Activated naive CD4-positive, alpha-beta T cell treated with anti-CD3 and anti-CD28 coated beads for 36 hours (primary cell): Measurements from ENCODE around the gene CASP12. TPM values are rescaled to one million over a fixed set of nuclear protein-coding genes. Genes with fewer than 3 reads are reported as not detected.
A peak's percentile ranks its signal among the peaks of the same experiment; 100 is the strongest.

Experiments used
- CTCF ChIA-PET: fragments of 350-600 bp; sonication (Branson Sonifier 250); formaldehyde crosslinking; loops from one replicate; lab custom pipeline; 2021; ENCODE audit warnings: antibody characterized with exemption; lab: Charles Lee
- DNase-seq: peaks from one replicate; pipeline ENCODE4 v3.0.0-alpha.2; 2020
- H3K27ac Mint-ChIP-seq: one replicate; pipeline ENCODE4 v1.8.0; 2021; ENCODE audit warnings: mild to moderate bottlenecking, mixed read lengths
- H3K27me3 Mint-ChIP-seq: one replicate; pipeline ENCODE4 v1.8.0; 2021; ENCODE audit warnings: low read depth, mixed read lengths
- H3K36me3 Mint-ChIP-seq: one replicate; pipeline ENCODE4 v1.8.0; 2021; ENCODE audit warnings: low read depth, mixed read lengths
- H3K4me1 Mint-ChIP-seq: one replicate; pipeline ENCODE4 v1.8.0; 2021; ENCODE audit warnings: low read depth, mixed read lengths
- H3K4me3 Mint-ChIP-seq: one replicate; pipeline ENCODE4 v1.8.0; 2021; ENCODE audit warnings: mild to moderate bottlenecking, moderate library complexity, mixed read lengths
- H3K9me3 Mint-ChIP-seq: one replicate; pipeline ENCODE4 v1.8.0; 2021; ENCODE audit warnings: mixed read lengths
- intact Hi-C: fragments of 100-400 bp; cut with micrococcal nuclease; formaldehyde crosslinking; loops from one replicate; pipeline ENCODE4 v1.15.1; 2023
- total RNA-seq, 2 experiments: library from RNA; stranded (reverse); gene quantifications; one replicate each; pipeline ENCODE4 v1.2.3, GENCODE V29; 2021

Gene CASP12
- total RNA-seq, 2 experiments from 2014 or later = not detected

- H3K4me1 Mint-ChIP-seq = peaks cover 11% of the 10 kb centered on the region
- H3K4me3 Mint-ChIP-seq = no peak overlapping the region
- no peak for DNase-seq
- no peaks in the 10 kb centered on the region for H3K27me3 Mint-ChIP-seq
- H3K36me3 Mint-ChIP-seq = no peaks in the 10 kb centered on the region
- CTCF ChIA-PET = no interaction called here
- no peak overlapping the region for H3K27ac Mint-ChIP-seq
- H3K9me3 Mint-ChIP-seq = no peaks in the 10 kb centered on the region
- intact Hi-C loops = no loop called here
These were observed 14.9 kb downstream of the CASP12 start for GRCh38 chr11:104883342-104883741.

DNA sequence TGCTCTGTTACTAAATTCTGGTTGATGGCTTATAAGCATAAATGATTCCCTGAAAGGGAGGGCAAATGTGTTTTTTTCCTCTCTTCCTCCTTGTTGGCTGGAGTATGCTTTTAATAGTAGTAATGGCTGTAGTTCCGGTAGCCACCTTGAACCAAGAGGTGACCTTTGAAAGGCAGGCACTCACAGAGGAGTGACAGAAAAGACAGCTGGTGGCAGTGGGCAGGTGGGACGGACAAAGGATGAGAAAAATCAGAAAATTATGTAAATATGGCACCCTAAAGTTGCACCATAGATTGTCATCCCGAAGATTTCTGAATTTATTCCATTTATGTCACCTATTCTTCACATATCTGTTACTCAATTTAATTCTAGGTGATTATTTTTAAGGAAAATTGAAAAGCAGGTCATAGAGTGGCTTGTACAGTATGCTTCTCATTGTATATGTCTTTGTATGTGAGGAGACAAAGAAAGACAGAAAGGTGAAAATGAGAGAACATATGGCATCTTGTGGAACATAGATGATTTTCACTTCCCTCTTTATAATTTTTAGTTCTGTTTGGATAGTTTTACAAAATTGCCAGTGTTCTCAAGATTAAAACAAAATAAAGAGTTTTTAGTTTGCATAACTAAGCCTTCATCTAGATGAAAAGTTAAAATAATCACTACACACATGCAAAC, 17.0 kb downstream of the CASP12 start:
- Mint-ChIP-seq H3K36me3 (no peaks in the 10 kb centered on the region), H3K9me3 (no peaks in the 10 kb centered on the region), H3K27ac (no peak overlapping the region), H3K27me3 (no peaks in the 10 kb centered on the region), H3K4me1 (peaks cover 30% of the 10 kb centered on the region), H3K4me3 (no peak overlapping the region)
- intact Hi-C loops = no loop called here
- DNase-seq = no peak
- CTCF ChIA-PET = interaction anchor here (1.2 kb wide), 1 partner anchor 16 kb away, joined by 3 read pairs; no protein-coding TSS in a partner anchor

DNA sequence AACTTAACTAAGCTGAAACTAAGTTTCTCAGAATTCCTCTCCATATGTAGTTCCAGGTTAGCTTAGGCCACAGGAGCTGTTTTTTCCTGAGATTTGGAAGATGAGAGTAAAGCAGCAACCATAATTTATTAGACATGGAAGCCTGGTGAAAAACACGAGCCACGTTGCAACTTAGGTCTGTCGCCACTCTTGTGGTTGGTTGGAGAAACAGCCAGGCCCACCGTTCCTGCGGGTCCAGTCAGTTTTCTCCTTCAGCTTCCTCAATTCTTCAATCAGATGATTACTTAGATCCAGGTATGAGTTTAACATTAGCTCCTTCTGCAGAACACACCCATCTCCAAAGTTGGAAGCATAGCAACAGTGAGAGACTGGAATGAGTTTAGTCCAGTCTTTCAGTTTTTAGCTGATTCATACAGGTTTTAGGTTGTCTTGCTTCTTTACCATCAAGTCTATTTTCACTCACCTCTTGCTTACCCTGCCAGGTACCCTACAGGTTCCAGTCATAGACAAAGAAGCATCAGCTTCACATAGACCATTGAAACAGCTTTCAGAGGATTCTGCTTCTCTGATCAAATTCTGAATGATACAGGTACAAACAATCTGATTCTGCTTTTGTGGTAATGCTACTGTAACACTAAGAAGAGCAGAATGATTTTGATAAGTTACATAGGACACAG, 18.6 kb downstream of the CASP12 start:
- Mint-ChIP-seq H3K36me3 (no peaks in the 10 kb centered on the region), H3K9me3 (no peaks in the 10 kb centered on the region), H3K27ac (no peak overlapping the region), H3K4me1 (peaks cover 36% of the 10 kb centered on the region), H3K27me3 (no peaks in the 10 kb centered on the region), H3K4me3 (no peak overlapping the region)
- DNase-seq = no peak
- intact Hi-C loops = loop anchor here (5.0 kb wide), 1 partner anchor 418 kb away; no protein-coding TSS in a partner anchor
- CTCF ChIA-PET = interaction anchor here (0.9 to 1.2 kb wide), 4 partner anchors 9 to 273 kb away, joined by 3 to 4 read pairs (median 3); no protein-coding TSS in a partner anchor

DNA sequence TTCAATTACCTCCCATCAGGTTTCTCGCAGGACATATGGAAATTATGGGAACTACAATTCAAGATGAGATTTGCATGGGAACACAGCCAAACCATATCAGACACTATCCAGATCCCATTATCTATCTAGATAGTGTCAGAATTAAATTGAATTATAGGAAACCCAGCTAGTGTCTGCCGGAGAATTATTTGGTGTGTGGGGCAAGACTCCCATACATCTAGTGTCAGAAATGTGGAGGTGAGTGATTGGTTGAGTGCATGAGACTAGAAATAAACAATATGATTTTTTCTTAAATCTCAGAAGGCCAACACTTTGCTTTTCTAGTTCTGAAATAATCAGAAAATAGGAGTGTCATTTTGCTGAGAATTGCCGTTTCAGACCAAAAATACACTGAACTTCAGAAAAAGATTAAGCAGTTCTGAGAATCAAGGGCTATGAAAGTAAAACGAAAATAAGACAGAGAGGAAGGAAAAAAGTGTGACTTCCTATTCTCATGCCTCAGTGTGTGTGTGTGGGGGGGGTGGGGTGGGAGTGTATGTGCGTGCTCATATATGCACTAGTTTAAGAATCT, 21.3 kb downstream of the CASP12 start:
- intact Hi-C loops = loop anchor here (1.0 to 5.0 kb wide), 6 partner anchors 21 to 420 kb away; partner anchors contain the start of genes CASP12 and CASP4
- no peaks in the 10 kb centered on the region for H3K9me3 Mint-ChIP-seq
- CTCF ChIA-PET = interaction anchor here (0.7 to 1.1 kb wide), 2 partner anchors 70 to 286 kb away, joined by 3 read pairs; no protein-coding TSS in a partner anchor
- H3K27me3 Mint-ChIP-seq = no peaks in the 10 kb centered on the region
- no peaks in the 10 kb centered on the region for H3K36me3 Mint-ChIP-seq
- H3K27ac Mint-ChIP-seq = peak overlapping the region; percentile 59
- peak overlapping the region; percentile 22 for H3K4me3 Mint-ChIP-seq
- no peak for DNase-seq
- peaks cover 32% of the 10 kb centered on the region for H3K4me1 Mint-ChIP-seq

- Mint-ChIP-seq H3K4me1 (peaks cover 32% of the 10 kb centered on the region), H3K27me3 (no peaks in the 10 kb centered on the region), H3K4me3 (peak overlapping the region; percentile 3), H3K9me3 (no peaks in the 10 kb centered on the region), H3K27ac (peak overlapping the region; percentile 59), H3K36me3 (no peaks in the 10 kb centered on the region)
- CTCF ChIA-PET = interaction anchor here (0.7 to 1.1 kb wide), 2 partner anchors 71 to 285 kb away, joined by 3 read pairs; no protein-coding TSS in a partner anchor
- intact Hi-C loops = loop anchor here (2.0 to 5.0 kb wide), 3 partner anchors 76 to 421 kb away; partner anchors contain the start of gene CASP4
- DNase-seq = no peak
These were observed 21.9 kb downstream of the CASP12 start for GRCh38 chr11:104876324-104876723.

GRCh38 chr11:104873252-104873651, 25.0 kb downstream of the CASP12 start:
- no peak overlapping the region for H3K4me3 Mint-ChIP-seq
- CTCF ChIA-PET = interaction anchor here (0.6 to 1.3 kb wide), 8 partner anchors 25 to 264 kb away, joined by 3 to 4 read pairs (median 4); partner anchors contain the start of gene CASP12
- no peaks in the 10 kb centered on the region for H3K27me3 Mint-ChIP-seq
- H3K9me3 Mint-ChIP-seq = no peaks in the 10 kb centered on the region
- intact Hi-C loops = no loop called here
- peaks cover 27% of the 10 kb centered on the region for H3K4me1 Mint-ChIP-seq
- no peak overlapping the region for H3K27ac Mint-ChIP-seq
- H3K36me3 Mint-ChIP-seq = no peaks in the 10 kb centered on the region
- peak; percentile 26 for DNase-seq

- Mint-ChIP-seq H3K27ac (no peak overlapping the region), H3K4me1 (peaks cover 19% of the 10 kb centered on the region), H3K4me3 (no peak overlapping the region), H3K27me3 (no peaks in the 10 kb centered on the region), H3K9me3 (no peaks in the 10 kb centered on the region), H3K36me3 (no peaks in the 10 kb centered on the region)
- DNase-seq = no peak
- intact Hi-C loops = no loop called here
- CTCF ChIA-PET = interaction anchor here (0.6 to 1.3 kb wide), 3 partner anchors 26 to 108 kb away, joined by 3 to 4 read pairs (median 3); partner anchors contain the start of gene CASP12
These were observed 25.9 kb downstream of the CASP12 start for GRCh38 chr11:104872393-104872792.

- intact Hi-C loops = no loop called here
- Mint-ChIP-seq H3K4me1 (peaks cover 5% of the 10 kb centered on the region), H3K27me3 (no peaks in the 10 kb centered on the region), H3K27ac (no peak overlapping the region), H3K4me3 (no peak overlapping the region), H3K9me3 (no peaks in the 10 kb centered on the region), H3K36me3 (no peaks in the 10 kb centered on the region)
- CTCF ChIA-PET = interaction anchor here (0.9 to 1.2 kb wide), 2 partner anchors 8 to 9 kb away, joined by 3 to 4 read pairs; no protein-coding TSS in a partner anchor
- DNase-seq = no peak
These were observed 27.4 kb downstream of the CASP12 start for GRCh38 chr11:104870910-104871309.

DNA sequence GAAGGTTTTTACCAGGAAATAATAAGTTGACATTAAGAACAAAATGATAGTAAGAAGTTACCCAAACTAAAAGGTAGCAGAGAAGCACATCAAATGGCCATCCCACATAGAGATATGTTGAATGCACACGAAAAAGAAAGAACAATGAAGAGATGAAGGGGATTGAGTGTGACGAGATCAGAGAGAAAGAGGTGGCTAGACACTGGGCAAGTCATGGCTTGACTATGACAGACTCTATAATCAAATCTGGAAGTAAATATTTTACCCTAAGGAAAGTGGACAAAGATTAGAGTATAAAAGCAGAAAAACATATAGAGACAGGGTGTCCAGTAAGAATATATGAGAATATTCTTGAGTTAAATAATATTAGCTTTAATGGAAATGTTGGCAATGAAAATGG, 31.4 kb downstream of the CASP12 start:
- Mint-ChIP-seq H3K4me1 (no peaks in the 10 kb centered on the region), H3K27ac (no peak overlapping the region), H3K9me3 (peaks cover 10% of the 10 kb centered on the region), H3K36me3 (no peaks in the 10 kb centered on the region), H3K27me3 (no peaks in the 10 kb centered on the region), H3K4me3 (no peak overlapping the region)
- DNase-seq = no peak
- intact Hi-C loops = no loop called here
- CTCF ChIA-PET = no interaction called here

GRCh38 chr11:104858882-104859775, 39.1 kb downstream of the CASP12 start:
- CTCF ChIA-PET = no interaction called here
- Mint-ChIP-seq H3K36me3 (no peaks in the 10 kb centered on the region), H3K27me3 (no peaks in the 10 kb centered on the region), H3K9me3 (no peaks in the 10 kb centered on the region), H3K4me1 (peaks cover 18% of the 10 kb centered on the region), H3K27ac (no peak overlapping the region), H3K4me3 (no peak overlapping the region)
- intact Hi-C loops = no loop called here
- no peak for DNase-seq

DNA sequence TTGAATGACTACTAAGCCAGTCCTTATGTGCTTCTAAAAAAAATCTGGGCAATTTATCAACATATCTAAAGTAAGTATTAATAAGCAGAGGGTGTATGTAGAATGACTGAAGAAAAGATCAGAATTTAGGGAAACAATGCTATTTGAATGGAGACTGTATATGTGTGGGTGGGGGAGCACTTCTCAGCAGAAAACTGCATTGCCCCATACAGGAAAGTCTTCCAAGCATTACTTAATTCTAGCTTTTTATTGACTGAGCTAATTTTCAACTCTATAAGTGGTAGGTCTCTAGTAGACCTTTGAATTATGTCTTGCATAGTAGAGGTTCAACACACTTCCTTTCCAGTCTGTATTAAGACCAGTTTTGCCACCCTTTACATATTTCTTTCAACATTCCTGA, 41.7 kb downstream of the CASP12 start:
- DNase-seq = no peak
- H3K4me3 Mint-ChIP-seq = no peak overlapping the region
- H3K9me3 Mint-ChIP-seq = no peaks in the 10 kb centered on the region
- no peak overlapping the region for H3K27ac Mint-ChIP-seq
- CTCF ChIA-PET = no interaction called here
- intact Hi-C loops = no loop called here
- H3K4me1 Mint-ChIP-seq = peaks cover 18% of the 10 kb centered on the region
- no peaks in the 10 kb centered on the region for H3K27me3 Mint-ChIP-seq
- no peaks in the 10 kb centered on the region for H3K36me3 Mint-ChIP-seq
